ACHN (cell line): ENCODE measurements around the gene NDUFS8.

Source experiments
- DNase-seq: peaks from one replicate; pipeline ENCODE4 v3.0.0-alpha.2; 2015
- in situ Hi-C: cut with HindIII; loops from 2 replicates; pipeline ENCODE4 v1.10.0; 2017; ENCODE audit warnings: low sequenced_read_pairs, low pct_ligation_motif_present, low pct_unique_long_range_greater_than_20kb

Gene NDUFS8

DNA sequence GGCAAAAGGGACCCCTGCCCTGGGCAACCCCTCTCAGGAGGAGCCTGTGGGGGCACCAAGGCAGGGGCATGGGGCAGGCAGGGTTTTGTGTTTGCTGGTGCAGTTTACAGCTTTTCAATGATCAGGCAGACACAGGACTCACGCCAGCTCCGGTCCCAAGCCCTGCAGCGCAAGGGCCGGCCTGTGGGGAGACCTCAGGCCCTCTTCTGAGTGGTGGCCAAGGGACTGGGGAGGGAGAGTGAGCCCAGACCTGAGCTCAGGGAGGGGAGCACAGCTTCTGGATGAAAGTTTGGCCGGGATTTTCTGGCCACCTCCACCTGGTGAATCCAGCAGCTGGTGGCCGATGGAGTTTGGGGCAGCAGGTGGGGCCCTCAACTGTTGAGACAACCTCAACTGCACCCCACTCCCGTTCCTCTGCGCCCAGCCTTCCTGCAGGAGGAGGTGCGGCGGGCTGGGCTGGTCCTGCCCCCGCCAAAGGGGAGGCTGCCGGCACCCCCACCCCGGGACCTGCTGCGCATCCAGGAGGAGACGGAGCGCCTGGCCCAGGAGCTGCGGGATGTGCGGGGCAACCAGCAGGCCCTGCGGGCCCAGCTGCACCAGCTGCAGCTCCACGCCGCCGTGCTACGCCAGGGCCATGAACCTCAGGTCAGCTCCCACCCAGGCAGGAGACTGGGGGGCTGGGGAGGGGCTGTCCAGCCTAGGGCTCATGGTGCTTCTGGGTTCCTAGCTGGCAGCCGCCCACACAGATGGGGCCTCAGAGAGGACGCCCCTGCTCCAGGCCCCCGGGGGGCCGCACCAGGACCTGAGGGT lies 11.9 kb downstream of the NDUFS8 start:
- in situ Hi-C loops: no loop called here
- no peak for DNase-seq

DNA sequence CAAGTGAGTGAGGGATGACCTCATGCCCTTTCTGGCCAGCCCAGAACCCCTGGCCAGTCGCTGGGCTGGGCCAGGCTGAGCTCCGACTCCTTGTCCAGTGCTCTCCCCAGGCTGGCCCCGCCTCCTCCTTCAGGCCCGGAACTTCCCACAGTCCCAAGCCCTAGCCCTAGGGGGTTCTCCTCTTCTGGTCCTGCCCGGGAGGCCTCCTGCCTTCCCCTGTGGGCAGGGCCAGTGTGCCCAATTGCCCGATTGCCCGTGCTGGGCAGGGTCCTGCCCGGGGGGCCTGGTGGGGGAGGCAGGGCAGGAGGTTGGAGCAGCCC lies 12.5 kb downstream of the NDUFS8 start:
- in situ Hi-C loops: no loop called here

DNA sequence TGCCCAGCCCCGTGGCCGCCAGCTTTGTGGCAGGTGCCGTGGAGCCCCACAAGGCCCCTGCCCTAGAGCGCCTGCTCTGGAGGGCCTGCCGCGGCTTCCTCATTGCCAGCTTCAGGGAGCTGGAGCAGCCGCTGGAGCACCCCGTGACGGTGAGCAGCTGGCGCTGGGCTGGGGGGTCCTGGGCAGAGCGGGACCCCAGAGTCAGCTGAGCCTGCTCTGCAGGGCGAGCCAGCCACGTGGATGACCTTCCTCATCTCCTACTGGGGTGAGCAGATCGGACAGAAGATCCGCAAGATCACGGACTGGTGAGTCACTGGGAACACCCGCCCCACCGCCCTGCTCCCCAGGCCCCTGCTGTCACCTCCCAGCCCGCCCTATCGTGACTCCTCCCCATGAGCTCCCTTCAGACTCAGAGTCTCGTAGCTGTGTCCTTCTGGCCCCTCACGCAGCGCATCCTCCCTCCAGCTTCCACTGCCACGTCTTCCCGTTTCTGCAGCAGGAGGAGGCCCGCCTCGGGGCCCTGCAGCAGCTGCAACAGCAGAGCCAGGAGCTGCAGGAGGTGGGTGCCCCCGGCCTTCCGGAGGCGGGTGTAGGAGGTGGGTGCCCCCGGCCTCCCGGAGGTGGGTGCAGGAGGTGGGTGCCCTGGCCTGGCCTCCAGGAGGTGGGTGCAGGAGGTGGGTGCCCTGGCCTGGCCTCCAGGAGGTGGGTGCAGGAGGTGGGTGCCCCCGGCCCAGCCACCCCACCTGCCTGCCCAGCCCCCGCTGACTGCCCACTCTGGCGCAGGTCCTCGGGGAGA lies 13.1 kb downstream of the NDUFS8 start:
- in situ Hi-C loops: no loop called here
- no peak for DNase-seq

More for the DNA sequence above, 12.5 kb downstream of the NDUFS8 start:
- no peak for DNase-seq

DNA sequence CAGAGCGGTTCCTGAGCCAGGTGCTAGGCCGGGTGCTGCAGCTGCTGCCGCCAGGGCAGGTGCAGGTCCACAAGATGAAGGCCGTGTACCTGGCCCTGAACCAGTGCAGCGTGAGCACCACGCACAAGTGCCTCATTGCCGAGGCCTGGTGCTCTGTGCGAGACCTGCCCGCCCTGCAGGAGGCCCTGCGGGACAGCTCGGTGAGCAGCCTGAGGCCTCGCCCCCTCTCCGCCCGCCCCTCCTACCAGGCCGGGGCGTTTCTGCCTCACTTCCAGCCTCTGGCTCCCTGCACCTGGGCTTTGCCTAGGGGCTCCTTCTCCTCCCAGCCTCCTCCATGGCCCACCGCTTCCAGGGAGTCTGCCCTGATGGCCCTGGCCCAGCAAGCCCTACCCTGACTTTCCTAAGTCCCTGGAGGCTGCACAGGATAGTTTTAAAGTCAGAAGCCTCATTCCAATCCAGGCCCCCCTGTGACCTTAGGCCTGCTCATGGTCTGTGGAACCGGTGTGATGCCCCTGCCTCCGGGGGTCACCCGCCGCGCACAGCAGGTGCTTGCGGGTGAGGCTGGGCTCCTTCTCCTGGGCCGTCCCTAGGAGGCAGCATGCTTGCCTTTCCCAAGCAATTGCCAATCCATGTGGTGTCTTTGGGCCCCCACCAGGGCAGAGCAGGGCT lies 13.8 kb downstream of the NDUFS8 start:
- in situ Hi-C loops: no loop called here
- DNase-seq: no peak

DNA sequence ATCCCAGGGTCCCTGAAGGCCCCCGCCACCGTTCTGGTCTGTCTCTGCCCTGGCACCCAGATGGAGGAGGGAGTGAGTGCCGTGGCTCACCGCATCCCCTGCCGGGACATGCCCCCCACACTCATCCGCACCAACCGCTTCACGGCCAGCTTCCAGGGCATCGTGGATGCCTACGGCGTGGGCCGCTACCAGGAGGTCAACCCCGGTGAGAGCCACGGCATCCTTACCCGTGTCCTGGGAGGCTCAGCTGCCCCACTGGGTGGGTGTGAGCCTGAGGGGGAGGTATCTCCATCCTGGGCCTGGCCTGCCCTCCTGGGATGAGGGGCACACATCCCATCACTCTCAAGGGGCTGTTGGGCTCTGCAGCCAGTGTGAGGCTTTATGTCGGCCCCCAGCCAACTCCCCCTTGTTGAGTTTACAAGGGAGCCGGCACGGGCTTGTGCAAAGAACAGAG lies 14.4 kb downstream of the NDUFS8 start:
- in situ Hi-C loops: no loop called here
- DNase-seq: no peak

DNA sequence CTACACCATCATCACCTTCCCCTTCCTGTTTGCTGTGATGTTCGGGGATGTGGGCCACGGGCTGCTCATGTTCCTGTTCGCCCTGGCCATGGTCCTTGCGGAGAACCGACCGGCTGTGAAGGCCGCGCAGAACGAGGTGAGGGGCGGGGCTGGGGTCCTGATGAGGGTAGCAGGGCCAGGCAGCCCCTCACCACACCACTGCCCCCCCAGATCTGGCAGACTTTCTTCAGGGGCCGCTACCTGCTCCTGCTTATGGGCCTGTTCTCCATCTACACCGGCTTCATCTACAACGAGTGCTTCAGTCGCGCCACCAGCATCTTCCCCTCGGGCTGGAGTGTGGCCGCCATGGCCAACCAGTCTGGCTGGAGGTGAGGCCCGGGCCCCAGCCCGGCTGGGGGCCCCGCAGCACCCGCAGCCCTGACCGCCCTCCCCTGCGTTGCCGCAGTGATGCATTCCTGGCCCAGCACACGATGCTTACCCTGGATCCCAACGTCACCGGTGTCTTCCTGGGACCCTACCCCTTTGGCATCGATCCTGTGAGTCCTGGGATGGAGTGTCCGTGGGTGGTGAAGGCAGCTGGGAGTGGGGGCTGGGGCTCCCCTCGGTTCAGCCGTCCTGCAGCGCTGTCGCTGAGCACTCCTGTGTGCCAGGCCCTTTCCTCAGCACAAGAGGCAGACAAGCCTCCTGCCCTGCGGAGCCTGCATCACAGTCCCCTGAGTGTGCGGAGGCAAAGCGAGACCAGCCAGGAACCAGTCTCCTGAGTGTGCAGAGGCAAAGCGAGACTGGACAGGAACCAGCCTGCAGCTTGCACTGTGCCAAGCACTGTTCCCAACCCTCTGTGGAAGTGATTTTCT lies 17.2 kb downstream of the NDUFS8 start:
- no peak for DNase-seq
- in situ Hi-C loops: no loop called here

DNA sequence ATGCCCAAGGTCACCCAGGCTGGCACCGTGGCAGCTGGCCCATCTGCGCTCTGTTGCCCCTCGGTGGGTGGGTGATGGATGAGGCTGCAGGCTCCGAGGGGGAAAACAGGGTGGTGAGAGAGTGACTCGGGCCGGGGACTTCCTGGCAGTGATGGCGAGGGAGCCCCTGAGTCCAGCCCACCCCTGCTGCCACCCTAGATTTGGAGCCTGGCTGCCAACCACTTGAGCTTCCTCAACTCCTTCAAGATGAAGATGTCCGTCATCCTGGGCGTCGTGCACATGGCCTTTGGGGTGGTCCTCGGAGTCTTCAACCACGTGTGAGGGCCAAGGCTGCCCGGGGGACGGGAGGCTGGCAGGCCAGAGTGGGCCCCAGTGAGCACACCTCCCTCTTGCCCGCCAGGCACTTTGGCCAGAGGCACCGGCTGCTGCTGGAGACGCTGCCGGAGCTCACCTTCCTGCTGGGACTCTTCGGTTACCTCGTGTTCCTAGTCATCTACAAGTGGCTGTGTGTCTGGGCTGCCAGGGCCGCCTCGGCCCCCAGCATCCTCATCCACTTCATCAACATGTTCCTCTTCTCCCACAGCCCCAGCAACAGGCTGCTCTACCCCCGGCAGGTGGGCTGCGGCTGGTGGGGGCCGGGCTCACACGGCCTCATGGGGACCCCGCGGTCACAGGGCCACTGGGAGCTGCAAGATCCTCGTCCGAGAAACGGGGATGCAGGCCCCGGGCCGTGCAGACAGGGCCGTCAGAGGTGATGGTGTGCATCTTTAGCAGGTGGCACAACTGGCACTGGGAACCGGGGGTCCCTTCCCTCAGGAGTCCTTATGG lies 18.4 kb downstream of the NDUFS8 start:
- in situ Hi-C loops: no loop called here
- DNase-seq: no peak

DNA sequence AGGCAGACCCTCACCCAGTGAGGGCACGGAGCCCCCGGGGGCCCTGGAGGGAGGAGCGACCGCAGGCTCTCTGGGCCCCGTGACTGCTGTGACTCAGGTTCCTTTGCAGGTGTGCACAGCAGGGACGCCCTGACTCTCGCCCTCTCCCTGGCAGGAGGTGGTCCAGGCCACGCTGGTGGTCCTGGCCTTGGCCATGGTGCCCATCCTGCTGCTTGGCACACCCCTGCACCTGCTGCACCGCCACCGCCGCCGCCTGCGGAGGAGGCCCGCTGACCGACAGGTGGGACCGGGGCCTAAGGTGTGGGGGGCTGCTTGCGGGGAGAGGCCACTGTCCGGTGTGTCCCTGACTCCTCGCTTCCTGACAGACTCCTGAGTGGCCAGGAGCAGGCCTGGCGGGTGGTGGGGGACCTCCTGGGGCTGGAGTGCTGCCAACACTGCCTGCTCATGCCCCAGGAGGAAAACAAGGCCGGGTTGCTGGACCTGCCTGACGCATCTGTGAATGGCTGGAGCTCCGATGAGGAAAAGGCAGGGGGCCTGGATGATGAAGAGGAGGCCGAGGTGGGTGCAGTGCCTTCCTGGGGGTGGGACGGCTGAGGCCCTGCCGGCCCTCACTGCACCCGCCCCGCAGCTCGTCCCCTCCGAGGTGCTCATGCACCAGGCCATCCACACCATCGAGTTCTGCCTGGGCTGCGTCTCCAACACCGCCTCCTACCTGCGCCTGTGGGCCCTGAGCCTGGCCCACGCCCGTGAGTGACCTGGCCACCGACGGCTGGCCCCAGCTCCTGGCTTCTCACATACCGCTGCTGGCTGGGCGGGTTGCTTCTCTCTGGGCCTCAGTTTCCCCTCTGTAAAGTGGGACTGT lies 19.3 kb downstream of the NDUFS8 start:
- DNase-seq: no peak
- in situ Hi-C loops: no loop called here

DNA sequence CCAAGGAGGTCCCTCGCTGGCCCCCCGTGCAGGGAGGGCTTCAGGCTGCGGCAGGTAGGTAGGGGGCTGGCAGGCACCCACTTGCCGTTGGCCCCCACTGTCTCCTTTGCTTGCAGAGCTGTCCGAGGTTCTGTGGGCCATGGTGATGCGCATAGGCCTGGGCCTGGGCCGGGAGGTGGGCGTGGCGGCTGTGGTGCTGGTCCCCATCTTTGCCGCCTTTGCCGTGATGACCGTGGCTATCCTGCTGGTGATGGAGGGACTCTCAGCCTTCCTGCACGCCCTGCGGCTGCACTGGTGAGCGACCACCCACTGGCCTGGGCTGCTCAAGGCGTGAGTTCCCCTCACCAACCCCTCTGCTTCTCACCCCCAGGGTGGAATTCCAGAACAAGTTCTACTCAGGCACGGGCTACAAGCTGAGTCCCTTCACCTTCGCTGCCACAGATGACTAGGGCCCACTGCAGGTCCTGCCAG lies 19.9 kb downstream of the NDUFS8 start:
- in situ Hi-C loops: no loop called here
- DNase-seq: no peak

DNA sequence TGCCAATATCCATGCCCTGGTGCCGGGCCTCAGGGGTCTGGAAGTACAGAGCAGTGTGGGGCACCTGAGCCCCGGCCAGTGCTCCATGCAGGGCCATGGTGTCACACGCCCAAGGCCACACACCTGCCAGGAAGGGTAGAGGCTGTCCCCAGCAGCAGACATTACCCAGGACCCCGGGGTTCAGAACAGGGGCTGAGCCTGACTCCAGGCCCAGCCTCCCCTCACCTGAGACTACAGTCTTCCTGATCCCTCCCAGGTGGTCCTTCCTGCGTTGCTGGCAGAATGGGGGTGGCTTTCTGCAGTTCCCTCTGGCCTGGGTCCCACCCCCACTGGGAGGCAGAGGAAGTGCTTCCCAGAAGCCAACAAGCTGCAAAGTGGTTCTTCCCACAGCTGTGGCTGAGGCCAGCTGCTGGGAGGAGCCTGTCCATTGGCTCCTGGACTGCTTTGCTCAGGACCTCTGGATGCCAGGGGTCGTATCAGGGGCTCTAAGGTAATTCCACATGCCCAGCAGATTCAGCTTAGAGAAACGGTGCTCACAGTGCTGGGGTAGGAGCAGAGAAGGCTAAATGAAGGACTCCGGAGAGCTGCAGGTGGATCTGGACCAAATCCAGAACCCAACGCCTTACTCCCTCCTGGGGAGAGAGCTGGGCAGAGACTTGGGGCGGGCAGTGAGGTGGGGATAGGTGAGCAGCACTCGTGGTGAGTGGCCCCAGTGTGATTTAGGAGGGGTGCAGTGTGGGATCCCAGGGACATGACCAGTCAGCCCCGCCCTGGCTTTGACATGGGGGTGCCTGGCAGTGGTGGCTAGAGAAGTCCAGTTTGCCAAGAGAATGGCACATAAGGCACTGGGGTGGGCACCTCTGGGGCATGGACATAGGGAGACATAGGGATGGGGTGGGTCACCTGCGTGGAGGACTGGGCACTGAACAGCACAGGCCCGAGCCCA lies 21.0 kb downstream of the NDUFS8 start:
- no peak for DNase-seq
- in situ Hi-C loops: no loop called here

DNA sequence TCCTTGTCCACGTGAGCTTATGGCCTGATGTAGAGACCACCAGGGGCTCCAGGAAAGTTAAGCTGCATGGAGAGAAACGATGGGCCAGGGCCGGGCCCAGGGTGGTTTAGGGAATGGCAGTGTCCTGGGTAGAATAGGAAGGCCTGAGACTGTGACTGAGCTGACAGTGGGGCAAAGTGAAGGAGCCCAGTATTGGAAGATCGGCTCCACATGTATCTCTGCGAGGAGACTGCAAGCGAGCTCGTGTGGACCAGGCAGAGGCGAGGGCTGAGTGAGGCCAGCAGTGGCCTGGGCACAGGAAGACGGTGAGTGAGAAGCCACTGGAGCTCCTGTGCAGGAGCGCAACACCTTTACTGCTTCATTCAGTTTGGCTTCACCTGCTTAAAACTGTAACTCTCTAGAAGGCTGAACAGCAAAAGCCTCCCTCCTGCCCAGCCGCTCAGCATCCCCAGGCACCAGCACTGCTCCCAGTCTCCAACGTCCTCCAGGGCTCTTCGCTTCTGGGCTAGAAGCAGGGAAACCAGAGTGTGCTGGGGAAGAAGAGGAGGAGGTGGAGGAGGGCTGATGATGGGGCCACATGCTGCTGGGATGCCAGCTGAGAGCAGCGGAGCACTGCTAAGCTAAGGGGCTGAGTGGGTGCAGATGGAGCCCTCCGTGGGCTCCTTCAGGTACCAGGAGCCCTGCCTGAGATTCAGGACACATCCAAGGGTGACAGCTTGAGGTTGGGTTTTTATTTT lies 21.8 kb downstream of the NDUFS8 start:
- in situ Hi-C loops: no loop called here
- no peak for DNase-seq

DNA sequence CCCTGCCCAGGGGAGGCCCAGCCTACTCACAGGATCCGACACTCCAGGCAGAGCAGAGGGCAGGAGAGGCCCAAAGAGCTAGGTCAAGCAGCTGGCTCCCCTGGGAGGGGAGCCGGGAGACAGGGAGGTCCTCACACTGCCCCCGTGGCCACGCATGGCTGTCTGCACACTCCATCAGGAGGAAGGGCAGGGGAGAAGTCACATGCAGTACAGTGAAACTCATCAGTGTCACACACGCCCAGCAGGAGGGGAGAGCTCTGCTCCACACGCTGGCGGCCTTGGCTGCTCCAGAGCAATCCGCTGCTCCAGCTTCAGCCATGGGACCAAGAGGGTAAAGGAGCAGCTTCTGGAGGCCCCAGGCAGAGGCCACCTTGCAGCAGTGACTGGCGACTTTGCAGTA lies 22.6 kb downstream of the NDUFS8 start:
- DNase-seq: no peak
- in situ Hi-C loops: no loop called here

DNA sequence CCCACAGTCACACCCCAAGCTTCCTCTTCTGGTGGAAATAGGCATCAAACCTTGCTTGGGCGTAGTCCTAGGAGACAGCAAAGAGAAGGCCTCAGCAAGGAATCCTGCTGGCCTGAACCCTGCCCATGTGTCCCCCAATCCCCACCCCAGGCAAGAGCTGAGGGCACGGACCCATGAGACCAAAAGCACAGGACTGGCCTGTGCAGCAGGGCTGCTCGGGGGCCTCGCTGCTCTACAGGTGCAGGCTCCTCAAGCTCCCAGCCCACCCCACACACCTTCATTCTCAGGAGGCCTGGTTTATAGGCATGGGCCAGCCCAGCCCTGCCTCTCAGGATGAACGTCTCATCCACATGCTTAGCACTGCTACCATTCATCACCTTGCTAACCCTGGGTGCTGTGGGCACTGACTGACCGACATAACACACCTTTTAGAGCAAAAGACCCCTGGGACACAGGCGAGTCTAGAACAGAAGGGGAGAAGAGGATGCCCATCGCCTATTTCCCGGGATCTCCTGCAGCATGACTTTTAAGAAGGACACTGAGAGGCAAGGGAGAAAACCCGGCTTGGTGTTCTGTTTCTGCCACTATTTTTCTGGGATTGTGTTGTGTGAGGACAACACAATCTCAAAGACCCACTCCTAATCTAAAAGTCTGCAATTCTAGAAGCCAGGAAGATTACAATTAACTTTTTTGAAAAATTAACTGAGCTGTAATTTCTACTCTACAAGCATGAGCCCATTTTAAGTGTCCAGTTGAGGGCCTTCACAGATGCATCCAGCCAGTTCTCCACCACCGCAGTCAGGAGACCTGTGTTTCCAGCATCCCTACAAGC lies 23.7 kb downstream of the NDUFS8 start:
- in situ Hi-C loops: no loop called here
- no peak for DNase-seq
